ENCODE data around the gene APH1A.
"Not testable (repeated sequence)": the region's sequence is repeated elsewhere in the genome, so short reads cannot be mapped to it uniquely, and the experiment has no call there.

Gene APH1A

GRCh38 chr1:150259217-150259616 is 9.6 kb downstream of the APH1A start:
- no peaks in the 10 kb centered on the region for H3K9me3 ChIP-seq (ENCODE audit: control insufficient read depth, insufficient read depth, low read length)
- H3K36me3 ChIP-seq (ENCODE audit: insufficient read depth, low read length) = peaks cover 1% of the 10 kb centered on the region; the same call in 1 of the 2 replicates
- peak overlapping the region; percentile 69 for H3K9ac ChIP-seq (ENCODE audit: low read depth, low read length)
- peaks cover 3% of the 10 kb centered on the region; the same call in 1 of the 2 replicates for H3K4me1 ChIP-seq (ENCODE audit: insufficient read depth, low read length)

DNA sequence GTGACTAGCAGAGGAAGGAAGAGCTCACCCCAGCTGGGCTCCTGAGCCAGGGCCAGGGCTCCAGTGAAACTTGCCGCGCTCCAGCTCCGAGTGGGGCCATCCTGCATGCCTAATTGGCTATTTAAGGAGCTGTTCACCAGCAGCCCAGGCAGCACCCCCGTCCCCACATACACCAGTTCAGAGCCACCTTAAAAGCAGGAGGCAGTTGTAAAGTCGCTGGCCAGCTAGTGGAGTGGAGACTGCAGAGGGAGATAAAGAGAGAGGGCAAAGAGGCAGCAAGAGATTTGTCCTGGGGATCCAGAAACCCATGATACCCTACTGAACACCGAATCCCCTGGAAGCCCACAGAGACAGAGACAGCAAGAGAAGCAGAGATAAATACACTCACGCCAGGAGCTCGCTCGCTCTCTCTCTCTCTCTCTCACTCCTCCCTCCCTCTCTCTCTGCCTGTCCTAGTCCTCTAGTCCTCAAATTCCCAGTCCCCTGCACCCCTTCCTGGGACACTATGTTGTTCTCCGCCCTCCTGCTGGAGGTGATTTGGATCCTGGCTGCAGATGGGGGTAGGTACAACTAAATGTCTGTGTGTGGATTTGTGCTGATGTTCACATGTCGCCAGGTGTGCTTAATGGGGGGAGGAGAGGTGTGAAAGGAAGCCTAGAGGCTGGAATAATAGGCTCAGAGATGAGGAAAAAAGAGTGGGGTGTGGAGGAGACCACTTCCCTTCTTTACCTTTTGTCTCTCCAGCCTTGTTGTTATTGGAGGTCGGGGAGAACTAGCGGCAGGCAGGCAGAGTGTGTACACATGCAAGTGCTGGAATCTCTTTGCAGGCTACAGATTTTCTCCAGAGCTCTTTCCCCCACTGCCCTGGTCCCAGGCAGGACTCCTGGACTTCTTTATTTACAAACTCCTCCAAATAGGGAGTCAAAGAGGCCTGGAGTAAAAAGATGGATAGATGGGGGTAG is 10.9 kb downstream of the APH1A start, which contains the start of gene CA14:
TSS of gene CA14 (plus strand) at position 151 of the 962 bp plus-strand sequence. CDS start at position 506, 355 bp downstream.
- H3K36me3 ChIP-seq (ENCODE audit: insufficient read depth, low read length) = no peaks in the 10 kb centered on the region
- peaks cover 3% of the 10 kb centered on the region; the same call in 1 of the 2 replicates for H3K4me1 ChIP-seq (ENCODE audit: insufficient read depth, low read length)
- H3K9me3 ChIP-seq (ENCODE audit: control insufficient read depth, insufficient read depth, low read length) = no peaks in the 10 kb centered on the region
- H3K9ac ChIP-seq (ENCODE audit: low read depth, low read length) = peak within 1 kb of the TSS; percentile 69

DNA sequence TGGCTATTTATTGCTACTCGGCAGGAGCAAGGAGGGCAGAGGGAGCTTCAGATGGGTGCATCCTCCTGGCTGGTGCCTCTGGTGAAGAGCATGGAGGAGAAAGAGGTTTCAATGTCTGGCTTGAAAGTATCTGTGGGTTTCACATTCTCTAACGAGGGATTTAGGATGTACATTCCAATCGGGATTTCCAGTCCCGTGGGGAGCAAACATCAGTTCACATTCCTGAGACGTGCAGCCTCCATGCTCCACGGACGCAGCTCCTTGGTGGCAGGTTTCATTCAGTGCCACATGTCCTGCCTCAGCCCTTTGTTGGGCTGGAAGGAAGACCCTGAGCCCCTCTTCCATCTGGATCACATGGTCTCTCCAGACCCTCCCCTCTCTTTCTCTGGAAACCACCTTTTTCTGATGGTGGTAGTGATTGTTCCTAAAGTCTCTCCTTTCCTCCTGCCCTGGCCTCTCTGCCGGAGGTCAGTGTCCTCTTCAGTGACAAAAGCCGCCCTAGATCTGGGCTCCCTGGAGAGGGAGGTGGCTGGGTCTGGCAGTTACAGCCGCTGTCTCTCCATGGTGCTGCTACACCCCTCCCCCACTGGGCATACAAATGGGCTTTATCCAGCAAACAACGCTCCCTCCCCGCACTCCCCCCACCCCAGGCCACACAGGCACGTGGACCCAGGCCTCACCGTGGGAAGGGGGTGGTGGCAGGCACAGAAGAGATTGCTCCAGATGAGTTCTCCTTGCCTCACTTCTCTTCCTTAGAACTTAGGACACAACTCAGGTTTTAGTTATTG is 12.1 kb downstream of the APH1A start:
- peaks cover 3% of the 10 kb centered on the region; the same call in 1 of the 2 replicates for H3K4me1 ChIP-seq (ENCODE audit: insufficient read depth, low read length)
- H3K9ac ChIP-seq (ENCODE audit: low read depth, low read length) = peak overlapping the region; percentile 69
- H3K9me3 ChIP-seq (ENCODE audit: control insufficient read depth, insufficient read depth, low read length) = no peaks in the 10 kb centered on the region
- no peaks in the 10 kb centered on the region for H3K36me3 ChIP-seq (ENCODE audit: insufficient read depth, low read length)

DNA sequence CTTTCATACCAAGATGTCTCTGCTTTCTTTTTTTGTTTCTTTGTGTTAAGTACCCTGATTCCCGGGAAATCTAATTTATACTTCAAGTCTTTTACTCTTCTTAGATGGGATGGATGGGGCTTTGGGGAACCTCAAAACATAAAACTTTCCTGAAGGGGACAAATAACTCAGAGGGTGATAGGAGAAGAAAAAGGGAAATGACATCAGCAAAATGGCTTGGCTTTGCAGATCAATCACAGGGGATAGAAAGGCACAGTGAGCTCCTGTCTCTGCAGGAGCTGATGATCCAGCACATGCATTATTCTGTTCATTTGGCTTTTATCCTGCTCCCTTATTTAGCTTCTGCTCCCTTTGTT is 12.6 kb downstream of the APH1A start:
- H3K9ac ChIP-seq (ENCODE audit: low read depth, low read length) = peak overlapping the region; percentile 69
- H3K9me3 ChIP-seq (ENCODE audit: control insufficient read depth, insufficient read depth, low read length) = no peaks in the 10 kb centered on the region
- no peaks in the 10 kb centered on the region for H3K36me3 ChIP-seq (ENCODE audit: insufficient read depth, low read length)
- H3K4me1 ChIP-seq (ENCODE audit: insufficient read depth, low read length) = peaks cover 3% of the 10 kb centered on the region; the same call in 1 of the 2 replicates

- Histone ChIP-seq H3K36me3 (ENCODE audit: insufficient read depth, low read length) (no peaks in the 10 kb centered on the region), H3K9me3 (ENCODE audit: control insufficient read depth, insufficient read depth, low read length) (no peaks in the 10 kb centered on the region), H3K9ac (ENCODE audit: low read depth, low read length) (no peak overlapping the region; the same call in 1 of the 2 replicates), H3K4me1 (ENCODE audit: insufficient read depth, low read length) (no peaks in the 10 kb centered on the region)
Observed at GRCh38 chr1:150249936-150250335, 18.9 kb downstream of the APH1A start.

DNA sequence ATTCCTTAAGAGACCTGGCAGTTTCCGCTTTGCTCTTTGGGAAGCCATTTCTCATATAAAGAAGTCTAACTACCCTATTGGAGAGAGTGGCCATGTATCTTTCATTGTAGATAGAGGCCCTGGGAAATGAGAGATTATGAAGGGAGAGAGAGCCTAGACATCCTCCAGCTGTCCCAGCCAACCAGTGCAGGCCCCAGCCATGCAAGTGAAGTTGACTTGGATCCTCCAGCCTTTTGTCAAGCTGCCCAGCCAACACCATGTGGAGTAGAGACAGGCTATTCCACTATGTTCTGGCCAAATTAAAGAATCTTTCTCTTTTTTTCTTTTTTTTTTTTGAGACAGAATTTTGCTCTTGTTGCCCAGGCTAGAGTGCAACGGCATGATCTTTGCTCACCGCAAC is 25.8 kb downstream of the APH1A start:
- H3K4me1 ChIP-seq (ENCODE audit: insufficient read depth, low read length) = no peaks in the 10 kb centered on the region
- H3K36me3 ChIP-seq (ENCODE audit: insufficient read depth, low read length) = no peaks in the 10 kb centered on the region
- H3K9ac ChIP-seq (ENCODE audit: low read depth, low read length) = no peak overlapping the region
- no peaks in the 10 kb centered on the region; the same call in 1 of the 2 replicates for H3K9me3 ChIP-seq (ENCODE audit: control insufficient read depth, insufficient read depth, low read length)

- no peaks in the 10 kb centered on the region; the same call in 1 of the 2 replicates for H3K9me3 ChIP-seq (ENCODE audit: control insufficient read depth, insufficient read depth, low read length)
- H3K9ac ChIP-seq (ENCODE audit: low read depth, low read length) = no peak overlapping the region
- peaks cover 10% of the 10 kb centered on the region for H3K4me1 ChIP-seq (ENCODE audit: insufficient read depth, low read length)
- H3K36me3 ChIP-seq (ENCODE audit: insufficient read depth, low read length) = no peaks in the 10 kb centered on the region
Observed at GRCh38 chr1:150237746-150238145, 31.1 kb downstream of the APH1A start.

GRCh38 chr1:150237176-150237575 is 31.6 kb downstream of the APH1A start:
- not testable (repeated sequence) for H3K9me3 ChIP-seq (ENCODE audit: control insufficient read depth, insufficient read depth, low read length); H3K9ac ChIP-seq (ENCODE audit: low read depth, low read length); H3K36me3 ChIP-seq (ENCODE audit: insufficient read depth, low read length)
- peaks cover 10% of the 10 kb centered on the region for H3K4me1 ChIP-seq (ENCODE audit: insufficient read depth, low read length)

DNA sequence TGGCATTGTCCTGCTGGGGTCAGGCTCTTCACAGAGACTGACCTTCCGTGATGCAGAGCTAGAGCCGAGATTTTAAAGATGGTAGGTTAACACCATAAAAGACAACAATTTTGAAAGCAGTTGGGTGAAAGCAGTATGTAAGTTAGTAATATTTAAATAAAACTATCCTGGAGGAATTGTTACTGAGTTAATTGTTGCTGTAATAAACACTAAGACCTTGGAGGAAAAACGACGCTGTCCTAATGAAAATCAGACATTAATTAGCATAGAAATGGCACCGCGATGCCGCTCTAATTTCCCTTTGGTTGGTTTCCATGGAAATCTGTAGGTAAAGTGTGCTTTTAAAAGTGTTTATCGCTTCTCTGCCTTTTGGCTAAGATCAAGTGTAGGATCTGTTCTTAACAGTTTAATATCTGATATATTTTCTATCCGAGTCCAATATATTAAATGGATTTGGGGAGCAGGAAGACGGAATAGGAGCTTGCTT is 32.2 kb downstream of the APH1A start:
- no peaks in the 10 kb centered on the region; the same call in 1 of the 2 replicates for H3K9me3 ChIP-seq (ENCODE audit: control insufficient read depth, insufficient read depth, low read length)
- H3K9ac ChIP-seq (ENCODE audit: low read depth, low read length) = peak overlapping the region; percentile 72
- peaks cover 1% of the 10 kb centered on the region; the same call in 1 of the 2 replicates for H3K36me3 ChIP-seq (ENCODE audit: insufficient read depth, low read length)
- H3K4me1 ChIP-seq (ENCODE audit: insufficient read depth, low read length) = peaks cover 10% of the 10 kb centered on the region

- Histone ChIP-seq H3K36me3 (ENCODE audit: insufficient read depth, low read length) (peaks cover 5% of the 10 kb centered on the region; the same call in 1 of the 2 replicates), H3K9ac (ENCODE audit: low read depth, low read length) (peak within 1 kb of the TSS; percentile 96), H3K4me1 (ENCODE audit: insufficient read depth, low read length) (peaks cover 10% of the 10 kb centered on the region), H3K9me3 (ENCODE audit: control insufficient read depth, insufficient read depth, low read length) (no peaks in the 10 kb centered on the region; the same call in 1 of the 2 replicates)
Observed at GRCh38 chr1:150235852-150236613, 32.8 kb downstream of the APH1A start, which contains the start of gene ANP32E. Gene ANP32E, minus strand, starts transcription at chr1:150236112. Its CDS starts 326 bp downstream, at chr1:150235786.

- Histone ChIP-seq H3K9ac (ENCODE audit: low read depth, low read length) (peak overlapping the region; percentile 96), H3K4me1 (ENCODE audit: insufficient read depth, low read length) (peaks cover 10% of the 10 kb centered on the region), H3K36me3 (ENCODE audit: insufficient read depth, low read length) (peaks cover 5% of the 10 kb centered on the region; the same call in 1 of the 2 replicates), H3K9me3 (ENCODE audit: control insufficient read depth, insufficient read depth, low read length) (no peaks in the 10 kb centered on the region; the same call in 1 of the 2 replicates)
Observed at GRCh38 chr1:150235294-150235851, 33.4 kb downstream of the APH1A start.

DNA sequence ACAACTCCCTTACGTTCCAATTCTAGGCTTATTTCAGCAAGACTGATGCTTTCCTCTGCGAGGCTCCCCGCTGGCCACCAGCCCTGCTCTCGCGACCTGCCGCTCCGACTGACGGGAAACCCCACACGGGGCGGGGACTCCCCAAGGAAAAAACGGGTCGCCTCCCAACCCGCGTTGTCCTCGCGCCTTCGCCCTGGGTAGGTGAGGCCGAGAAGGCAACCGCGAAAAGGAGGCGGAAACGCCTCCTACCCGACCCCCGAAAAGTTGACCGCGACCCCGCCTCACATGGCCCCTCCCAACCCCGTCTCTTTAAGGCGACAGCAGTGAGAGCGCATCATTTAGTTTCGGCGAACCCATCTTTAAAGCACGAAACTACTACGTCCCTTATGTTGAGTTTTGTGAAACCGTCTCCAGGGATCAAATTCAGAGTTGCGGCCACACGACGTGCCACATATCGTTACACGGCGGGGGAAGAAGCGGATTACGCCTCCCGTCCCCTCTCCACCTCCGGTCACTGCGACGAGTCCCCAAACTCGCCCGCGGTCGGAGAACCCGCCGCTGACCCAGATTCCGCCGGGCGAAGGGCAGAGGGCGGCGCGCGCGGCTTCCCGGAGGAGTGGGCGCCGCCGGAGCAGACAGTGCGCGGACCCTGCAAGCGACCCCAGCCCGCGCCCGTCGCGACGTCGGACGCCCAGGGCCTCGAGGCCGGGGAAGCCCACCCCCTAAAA is 34.1 kb downstream of the APH1A start:
- Histone ChIP-seq H3K4me1 (ENCODE audit: insufficient read depth, low read length) (peaks cover 10% of the 10 kb centered on the region), H3K36me3 (ENCODE audit: insufficient read depth, low read length) (peaks cover 5% of the 10 kb centered on the region; the same call in 1 of the 2 replicates), H3K9ac (ENCODE audit: low read depth, low read length) (peak overlapping the region; percentile 96), H3K9me3 (ENCODE audit: control insufficient read depth, insufficient read depth, low read length) (no peaks in the 10 kb centered on the region; the same call in 1 of the 2 replicates)

GRCh38 chr1:150234309-150234565 is 34.6 kb downstream of the APH1A start:
- Histone ChIP-seq H3K9ac (ENCODE audit: low read depth, low read length) (peak overlapping the region; percentile 96), H3K4me1 (ENCODE audit: insufficient read depth, low read length) (peaks cover 10% of the 10 kb centered on the region), H3K36me3 (ENCODE audit: insufficient read depth, low read length) (peaks cover 5% of the 10 kb centered on the region; the same call in 1 of the 2 replicates), H3K9me3 (ENCODE audit: control insufficient read depth, insufficient read depth, low read length) (no peaks in the 10 kb centered on the region)

Measured in ES-I3 (cell line).